ENCODE data around the gene EDAR. TPM values are rescaled to one million over a fixed set of nuclear protein-coding genes. Genes with fewer than 3 reads are reported as not detected.
A peak's percentile ranks its signal among the peaks of the same experiment; 100 is the strongest.

Gene EDAR
- total RNA-seq, 3 donors from 2014 or later (not counting 1 experiment from before 2014, with no cell fraction given) = 0.11 to 0.23 TPM; not detected in 1

GRCh38 chr2:109031476-109032228 lies 42.6 kb upstream of the EDAR start:
- no peak for TF ChIP-seq CTCF (IDR thresholded peaks at IDR 0.05)
- Histone ChIP-seq H3K36me3 (ENCODE audit: control insufficient read depth, insufficient read depth, low read length) (no peaks in the 10 kb centered on the region), H3K27ac (ENCODE audit: low read length) (peak overlapping the region; percentile 54), H3K4me1 (ENCODE audit: control insufficient read depth, insufficient read depth, low read length) (peaks cover 27% of the 10 kb centered on the region), H3K27me3 (ENCODE audit: control insufficient read depth, insufficient read depth, low read length) (no peaks in the 10 kb centered on the region), H3K9me3 (ENCODE audit: control insufficient read depth, insufficient read depth, low read length) (no peaks in the 10 kb centered on the region), H3K4me3 (ENCODE audit: low read length) (peak overlapping the region; percentile 35)
- WGBS (ENCODE audit: insufficient coverage) = under 1% methylated on average over 51 of the region's 51 CpGs
- intact Hi-C loops (cut with micrococcal nuclease) = no loop called here
- Mint-ChIP-seq H3K27ac (peak overlapping the region; percentile 82 to 88), H3K36me3 (no peaks in the 10 kb centered on the region), H3K9me3 (no peaks in the 10 kb centered on the region), H3K4me1 (peaks cover 16 to 39% of the 10 kb centered on the region in 2 donors), H3K4me3 (peak overlapping the region; percentile 92), H3K27me3 (ENCODE audit: low read depth in 2 of 2) (no peaks in the 10 kb centered on the region)
- DNase-seq (peak; percentile 37 to 93), ATAC-seq (peak; percentile 68 to 75 (median 73))

- no peaks in the 10 kb centered on the region for H3K9me3 ChIP-seq (ENCODE audit: control insufficient read depth, insufficient read depth, low read length)
- Mint-ChIP-seq H3K27me3 (ENCODE audit: low read depth in 2 of 2) (no peaks in the 10 kb centered on the region), H3K9me3 (no peaks in the 10 kb centered on the region), H3K27ac (peak overlapping the region; percentile 82 to 88), H3K4me3 (peak overlapping the region; percentile 92), H3K4me1 (peaks cover 16 to 39% of the 10 kb centered on the region in 2 donors), H3K36me3 (no peaks in the 10 kb centered on the region)
- H3K36me3 ChIP-seq (ENCODE audit: control insufficient read depth, insufficient read depth, low read length) = no peaks in the 10 kb centered on the region
- no peak for TF ChIP-seq CTCF (IDR thresholded peaks at IDR 0.05)
- DNase-seq (peak in 1 of 2 donors; percentile 61), ATAC-seq (peak in 1 of 3 donors; percentile 8)
- no peaks in the 10 kb centered on the region for H3K27me3 ChIP-seq (ENCODE audit: control insufficient read depth, insufficient read depth, low read length)
- peaks cover 27% of the 10 kb centered on the region for H3K4me1 ChIP-seq (ENCODE audit: control insufficient read depth, insufficient read depth, low read length)
- WGBS (ENCODE audit: insufficient coverage) = 40% methylated on average over 12 of the region's 14 CpGs
- intact Hi-C loops (cut with micrococcal nuclease) = no loop called here
- peak overlapping the region; percentile 35 for H3K4me3 ChIP-seq (ENCODE audit: low read length)
- H3K27ac ChIP-seq (ENCODE audit: low read length) = peak overlapping the region; percentile 54
Observed at GRCh38 chr2:109030870-109031475, 42.0 kb upstream of the EDAR start.

- no peaks in the 10 kb centered on the region for H3K36me3 ChIP-seq (ENCODE audit: control insufficient read depth, insufficient read depth, low read length)
- Mint-ChIP-seq H3K4me3 (no peak overlapping the region), H3K4me1 (peaks cover 16 to 39% of the 10 kb centered on the region in 2 donors), H3K27ac (peak overlapping the region; percentile 68 to 82), H3K9me3 (no peaks in the 10 kb centered on the region), H3K27me3 (ENCODE audit: low read depth in 2 of 2) (no peaks in the 10 kb centered on the region), H3K36me3 (no peaks in the 10 kb centered on the region)
- H3K4me3 ChIP-seq (ENCODE audit: low read length) = no peak overlapping the region
- no peaks in the 10 kb centered on the region for H3K9me3 ChIP-seq (ENCODE audit: control insufficient read depth, insufficient read depth, low read length)
- H3K27me3 ChIP-seq (ENCODE audit: control insufficient read depth, insufficient read depth, low read length) = no peaks in the 10 kb centered on the region
- DNase-seq (no peak), ATAC-seq (no peak)
- no peak overlapping the region for H3K27ac ChIP-seq (ENCODE audit: low read length)
- H3K4me1 ChIP-seq (ENCODE audit: control insufficient read depth, insufficient read depth, low read length) = peaks cover 27% of the 10 kb centered on the region
- no peak for TF ChIP-seq CTCF (IDR thresholded peaks at IDR 0.05)
- 95% methylated on average over 6 of the region's 6 CpGs for WGBS (ENCODE audit: insufficient coverage)
- intact Hi-C loops (cut with micrococcal nuclease) = no loop called here
Observed at GRCh38 chr2:109029490-109030201, 40.6 kb upstream of the EDAR start.
